Effector CD4-positive, alpha-beta T cell (primary cell): ENCODE measurements around the gene VLDLR.
"Not testable (repeated sequence)": the region's sequence is repeated elsewhere in the genome, so short reads cannot be mapped to it uniquely, and the experiment has no call there.

Experiments used
- DNase-seq: peaks from one replicate; pipeline ENCODE4 v3.0.0-alpha.2; 2020

The VLDLR gene

DNA sequence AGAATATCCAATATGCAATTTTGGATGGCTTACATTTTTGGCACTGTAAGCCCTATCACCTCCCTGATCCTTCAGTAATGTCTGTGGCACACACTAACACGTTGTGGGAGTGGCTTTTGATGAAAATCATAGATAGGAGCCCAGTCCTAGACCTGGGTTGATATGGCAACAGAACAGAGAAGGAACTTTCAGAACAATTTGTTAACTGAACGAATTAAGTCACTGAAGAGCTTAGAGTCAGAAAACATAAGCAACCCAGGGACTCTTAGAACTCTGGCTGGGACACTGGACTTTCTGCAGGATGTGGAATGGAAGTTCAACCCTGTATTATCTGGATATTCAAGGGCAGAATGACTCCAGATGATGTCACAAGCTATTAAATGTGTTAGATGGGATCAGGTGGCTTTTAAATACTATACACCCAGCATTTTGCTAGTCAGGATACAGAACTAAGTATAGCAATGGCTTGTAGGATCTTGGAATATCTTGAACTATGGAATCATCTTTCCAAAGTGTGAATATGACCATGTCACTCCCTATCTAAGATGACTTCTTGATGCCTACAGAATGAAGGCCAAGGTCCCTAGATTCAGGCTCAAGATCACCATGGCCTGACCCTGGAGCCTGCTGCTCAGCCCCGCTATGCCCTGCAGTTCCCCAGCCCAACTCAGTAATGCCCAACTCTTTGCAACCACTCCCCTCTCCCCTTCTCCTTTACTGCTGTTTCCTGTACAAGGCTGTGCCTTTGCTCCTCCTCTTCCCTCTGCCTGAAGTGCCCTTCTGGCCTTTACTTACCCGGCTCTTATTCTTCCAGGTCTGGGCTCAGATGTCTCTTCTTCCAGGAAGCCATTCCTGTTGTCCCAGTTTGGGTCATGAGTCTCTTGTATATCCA is 42.8 kb downstream of the VLDLR start:
- DNase-seq = no peak

DNA sequence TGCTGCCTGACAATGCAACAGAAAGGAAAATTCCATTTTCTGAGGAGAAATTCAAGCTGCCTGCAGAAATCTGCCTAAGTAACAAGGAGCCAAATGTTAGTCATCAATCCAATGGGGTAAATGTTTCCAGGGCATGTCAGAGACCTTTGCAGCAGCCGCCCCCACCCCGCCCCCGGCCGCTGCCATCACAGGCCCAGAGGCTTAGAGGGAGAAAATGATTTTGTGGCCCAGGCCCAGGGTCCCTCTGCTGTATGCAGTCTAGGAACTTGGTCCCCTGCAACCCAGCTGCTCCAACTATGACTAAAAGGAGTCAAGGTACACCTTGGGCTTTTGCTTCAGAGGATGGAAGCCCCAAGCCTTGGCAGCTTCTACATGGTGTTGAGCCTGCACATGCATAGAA is 45.0 kb downstream of the VLDLR start:
- DNase-seq = no peak

DNA sequence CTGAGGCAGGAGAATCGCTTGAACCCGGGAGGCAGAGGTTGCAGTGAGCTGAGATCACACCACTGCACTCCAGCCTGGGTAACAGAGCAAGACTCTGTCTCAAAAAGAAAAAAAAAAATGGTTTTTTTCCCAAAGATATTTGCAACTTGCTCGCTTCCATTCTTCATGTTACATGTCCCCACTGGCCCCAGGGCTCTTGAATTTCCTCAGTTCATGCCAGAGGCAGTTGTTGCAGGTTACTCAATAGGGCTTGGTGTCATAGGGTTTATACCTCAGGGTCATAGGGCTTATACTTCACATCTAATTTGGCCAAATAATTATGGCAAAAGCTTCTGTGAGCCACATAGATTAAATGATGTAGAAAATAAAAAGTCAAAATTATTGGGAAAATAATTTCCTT is 51.6 kb downstream of the VLDLR start:
- no peak for DNase-seq

DNA sequence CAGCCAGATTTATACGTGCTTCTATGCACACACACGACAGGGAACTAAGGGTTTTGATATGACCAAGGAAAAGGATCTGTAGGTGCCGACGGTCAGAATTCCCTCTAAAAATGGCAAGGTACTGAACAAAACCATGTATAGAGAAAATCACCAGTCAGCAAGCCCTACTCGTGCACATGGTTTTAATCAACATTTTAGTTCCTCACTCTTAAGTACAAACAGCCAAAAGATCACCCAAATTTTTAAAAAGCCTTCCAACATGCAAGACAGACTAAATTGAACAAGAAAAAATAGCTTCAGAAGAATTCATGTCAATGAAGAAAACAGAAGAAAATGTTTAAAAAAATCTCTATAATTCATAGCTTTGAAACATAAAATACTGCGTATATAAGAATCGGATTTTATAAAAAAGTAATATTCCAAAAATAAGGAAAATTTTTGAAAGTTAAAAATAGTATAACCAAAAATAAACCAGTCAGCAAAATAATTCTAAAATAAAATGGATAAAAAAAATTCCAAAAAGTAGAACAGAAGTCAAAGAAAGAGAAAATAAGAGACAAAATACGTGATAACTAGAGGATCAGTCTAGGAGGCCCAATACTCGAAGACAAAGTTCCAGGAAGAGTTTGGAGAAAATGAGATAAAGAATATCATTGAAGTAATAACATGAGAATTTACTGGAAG is 52.7 kb downstream of the VLDLR start:
- no peak for DNase-seq

DNA sequence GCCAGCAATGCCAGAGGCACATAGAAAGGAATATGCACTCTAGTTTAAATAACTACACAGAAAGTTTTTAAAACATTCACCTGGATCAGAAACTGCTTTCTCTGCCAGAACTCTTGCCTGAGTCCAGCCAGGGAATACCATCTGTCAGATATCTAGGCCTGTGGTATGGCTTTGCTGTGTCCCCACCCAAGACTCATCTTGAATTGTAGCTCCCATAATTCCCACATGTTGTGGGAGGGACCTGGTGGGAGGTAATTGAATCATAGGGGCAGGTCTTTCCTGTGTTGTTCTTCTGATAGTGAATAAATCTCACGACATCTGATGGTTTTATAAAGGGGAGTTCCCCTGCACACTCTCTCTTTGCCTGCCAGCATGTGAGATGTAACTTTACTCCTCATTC is 54.2 kb downstream of the VLDLR start:
- DNase-seq = no peak

DNA sequence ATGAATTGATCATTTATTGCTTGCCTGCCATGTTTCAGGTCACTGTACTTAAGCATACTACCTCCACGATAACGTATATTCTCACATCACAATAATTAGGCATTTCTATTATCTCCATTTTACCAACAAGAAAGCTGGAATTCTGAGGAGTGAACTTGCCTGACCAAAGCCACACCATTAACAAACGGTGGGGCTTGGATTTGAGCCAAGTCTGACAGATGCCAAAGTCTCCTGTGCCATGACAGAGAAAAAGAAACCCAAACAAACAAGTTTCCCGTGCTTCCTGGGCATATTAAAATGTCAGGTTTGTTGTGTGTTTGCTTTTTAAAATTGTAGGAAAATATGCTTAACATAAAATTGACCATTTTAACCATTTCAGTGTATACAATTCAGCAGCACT is 54.9 kb downstream of the VLDLR start:
- DNase-seq = no peak

DNA sequence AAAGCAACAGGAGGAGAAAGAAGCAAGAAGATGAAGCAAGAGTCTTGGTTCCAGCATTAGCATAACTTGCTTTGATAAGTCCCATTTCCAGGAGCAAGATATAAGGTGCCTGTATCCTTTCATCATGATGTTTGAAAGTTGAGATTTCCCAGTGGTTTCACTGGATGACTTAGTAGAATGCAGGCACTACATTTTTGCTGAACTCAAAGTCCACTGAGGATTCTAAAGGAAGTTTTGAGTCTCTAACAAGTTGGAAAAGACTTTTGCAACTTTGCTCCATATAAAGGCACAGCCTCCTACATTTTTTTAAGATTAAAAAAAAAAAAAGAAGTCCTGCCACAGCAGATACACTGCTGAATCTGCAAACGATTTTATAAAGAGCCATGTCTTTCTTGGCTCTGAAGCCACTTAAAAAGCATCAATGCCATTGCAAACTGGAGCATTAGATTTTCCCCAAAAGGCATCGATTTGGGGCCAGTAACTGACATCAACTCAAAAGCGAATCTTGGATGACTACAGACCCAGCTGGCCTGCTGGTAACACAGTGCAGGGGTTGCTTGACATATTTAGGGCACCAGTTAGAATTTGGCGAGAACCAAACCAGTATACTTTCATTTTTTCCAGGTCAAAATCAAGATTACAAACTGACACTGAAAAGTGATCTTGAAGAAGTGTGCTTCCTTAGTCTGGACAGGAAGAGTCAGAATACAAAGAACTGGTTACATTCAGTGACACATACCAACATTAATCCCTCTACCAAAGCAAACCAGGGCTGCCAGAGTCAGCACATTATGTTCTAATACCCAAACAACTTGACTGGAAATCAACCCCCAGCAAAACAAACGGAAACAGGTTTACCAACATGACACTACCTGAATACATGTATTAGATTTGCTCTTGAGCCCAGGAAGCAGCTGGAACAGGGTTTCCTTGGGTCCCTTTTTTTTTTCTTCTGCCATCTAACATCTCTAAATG is 56.6 kb downstream of the VLDLR start:
- no peak for DNase-seq

DNA sequence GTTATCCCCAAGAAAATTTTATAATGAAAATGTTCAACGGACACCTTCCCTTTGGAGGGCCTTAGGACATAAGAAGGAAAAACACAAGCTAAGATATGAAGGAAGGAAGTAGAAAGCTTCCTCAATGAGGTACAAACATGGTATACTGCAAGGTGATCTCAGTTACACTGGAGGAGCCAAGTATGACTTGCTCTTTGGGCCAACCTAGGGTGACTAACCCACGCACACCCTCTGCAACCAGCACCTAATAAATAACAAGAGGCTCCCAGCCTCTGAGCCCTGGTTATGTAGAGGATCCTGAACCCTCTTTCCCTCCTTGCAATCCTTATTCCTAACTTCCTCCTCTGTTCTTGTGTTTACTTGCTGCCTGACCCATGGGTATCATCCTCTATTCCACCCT is 57.4 kb downstream of the VLDLR start:
- no peak for DNase-seq

DNA sequence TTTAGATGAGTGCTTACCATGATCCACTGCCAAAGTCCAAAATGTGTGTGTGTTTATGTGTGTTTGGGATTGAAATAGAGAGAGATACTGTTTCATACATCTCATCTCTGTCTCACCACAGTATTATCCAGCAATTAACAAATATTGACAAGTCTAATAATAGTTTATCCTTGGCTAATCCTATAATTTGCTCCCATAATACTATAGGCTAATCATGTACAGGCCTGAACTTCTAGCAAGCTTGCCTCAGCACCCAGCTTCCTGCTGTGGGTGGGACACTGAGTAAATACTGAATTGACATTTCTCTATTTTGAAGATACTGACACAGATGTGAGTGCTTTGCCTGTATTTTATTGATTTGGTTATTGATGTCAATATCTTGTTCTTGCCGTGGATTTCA is 60.4 kb downstream of the VLDLR start:
- no peak for DNase-seq

DNA sequence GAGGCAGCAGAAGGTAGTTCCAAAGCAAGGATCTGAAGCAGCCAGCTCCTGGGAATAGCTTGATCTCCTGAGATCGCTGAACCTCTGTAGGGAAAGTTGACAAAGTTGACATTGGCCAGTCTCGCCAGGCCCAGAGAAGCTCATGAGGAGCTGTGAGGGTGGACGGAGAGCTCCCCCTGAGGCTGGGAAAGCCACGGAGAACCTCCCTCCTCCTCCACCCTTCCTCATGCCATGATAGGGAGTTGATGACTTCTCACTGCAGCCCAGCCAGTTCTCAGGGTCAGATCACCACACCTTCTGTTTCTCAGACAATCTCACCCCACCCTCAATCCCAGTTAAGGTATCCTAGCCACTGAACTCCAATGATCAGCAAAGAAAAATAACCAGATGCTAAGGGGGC is 65.3 kb downstream of the VLDLR start:
- no peak for DNase-seq

DNA sequence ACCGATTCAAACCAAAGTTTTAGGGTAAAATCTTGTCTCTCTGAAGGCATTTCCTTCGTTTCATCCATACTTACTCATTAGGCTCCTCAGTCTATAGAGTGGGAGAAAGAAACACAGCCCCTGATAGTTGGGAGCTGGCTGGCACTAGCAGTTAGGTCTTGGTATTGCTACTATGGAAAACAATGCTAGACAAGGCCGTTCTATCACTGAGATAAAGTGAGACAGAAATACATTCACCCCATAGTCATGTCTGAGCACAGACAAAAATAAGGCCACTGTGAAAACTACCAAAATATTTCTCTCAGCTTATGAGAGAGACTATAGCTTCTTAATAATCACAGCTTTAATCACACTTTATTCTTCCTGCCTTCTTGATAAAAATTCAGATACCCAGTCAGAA is 67.0 kb downstream of the VLDLR start:
- no peak for DNase-seq

DNA sequence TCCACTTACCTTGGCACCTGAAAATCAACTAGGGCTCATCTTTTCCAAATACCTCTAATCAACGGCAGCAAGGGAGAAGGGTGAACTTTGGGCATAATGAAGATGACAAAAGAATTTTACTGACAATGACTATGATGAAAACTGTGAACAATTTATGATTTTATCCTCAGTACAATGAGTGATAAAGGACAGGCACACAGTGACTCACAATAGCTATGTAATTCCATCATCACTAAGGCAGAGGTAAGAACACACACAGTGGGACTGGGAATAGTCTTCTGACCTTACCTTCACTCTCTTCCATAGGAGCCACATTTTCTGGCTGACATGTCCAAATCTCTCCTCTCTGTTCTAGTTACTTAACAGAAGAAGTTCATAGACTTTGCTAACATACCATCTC is 69.6 kb downstream of the VLDLR start:
- DNase-seq = no peak

DNA sequence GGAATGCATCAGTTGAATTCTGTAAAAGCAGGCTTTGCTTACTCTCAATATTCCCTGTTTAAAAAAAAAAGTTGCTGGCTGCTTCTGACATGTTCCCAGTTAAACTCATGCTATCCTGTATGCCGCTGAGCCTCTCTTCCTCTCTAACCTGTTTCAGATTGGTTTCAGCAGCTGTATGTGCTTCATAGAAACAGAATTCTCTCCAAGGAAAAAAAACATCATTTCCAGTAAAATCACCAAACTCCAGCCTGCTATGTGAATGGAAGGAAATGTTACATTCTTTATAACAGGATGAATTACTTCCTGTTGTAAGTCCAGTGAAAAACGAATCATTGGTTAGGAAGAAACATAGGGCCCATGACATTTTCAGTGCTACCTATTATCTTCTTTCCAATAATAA is 70.0 kb downstream of the VLDLR start:
- DNase-seq = no peak

DNA sequence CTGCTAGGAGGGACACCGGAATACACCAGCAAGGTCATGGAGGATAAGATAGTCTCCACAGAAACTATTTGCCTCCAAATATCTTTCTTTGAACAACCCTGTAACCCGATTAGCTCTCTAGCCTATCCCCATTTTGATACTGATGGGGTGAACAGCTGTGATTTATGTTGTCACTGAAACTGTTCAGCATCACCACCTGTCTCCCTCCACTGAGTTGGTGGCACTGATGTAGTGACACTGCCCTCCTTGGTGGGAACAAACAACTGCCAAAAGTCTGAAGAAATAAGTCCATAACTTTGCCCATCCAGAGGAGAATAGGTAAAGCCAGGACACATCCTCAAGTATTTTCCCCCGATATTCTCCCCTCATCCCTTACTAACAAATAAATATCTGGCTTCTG is 71.5 kb downstream of the VLDLR start:
- DNase-seq = no peak

DNA sequence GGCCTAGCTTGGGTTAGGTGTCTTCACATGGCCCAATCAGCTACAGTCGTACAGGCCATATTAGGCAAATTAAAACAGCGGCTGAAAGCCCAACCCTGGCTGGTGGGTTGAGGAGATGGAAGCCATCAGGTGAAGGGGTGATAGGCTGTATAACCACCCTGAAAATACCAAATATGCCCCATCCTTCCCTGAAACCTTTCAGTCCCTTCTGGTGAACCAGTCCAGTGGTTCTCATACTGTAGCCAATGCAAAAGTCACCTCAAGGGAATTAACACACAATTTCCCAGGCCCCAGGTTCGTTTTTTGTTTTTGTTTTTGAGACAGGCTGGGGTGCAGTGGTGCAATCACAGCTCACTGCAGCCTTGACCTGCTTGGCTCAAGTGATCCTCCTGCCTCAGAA is 75.9 kb downstream of the VLDLR start:
- DNase-seq = no peak

DNA sequence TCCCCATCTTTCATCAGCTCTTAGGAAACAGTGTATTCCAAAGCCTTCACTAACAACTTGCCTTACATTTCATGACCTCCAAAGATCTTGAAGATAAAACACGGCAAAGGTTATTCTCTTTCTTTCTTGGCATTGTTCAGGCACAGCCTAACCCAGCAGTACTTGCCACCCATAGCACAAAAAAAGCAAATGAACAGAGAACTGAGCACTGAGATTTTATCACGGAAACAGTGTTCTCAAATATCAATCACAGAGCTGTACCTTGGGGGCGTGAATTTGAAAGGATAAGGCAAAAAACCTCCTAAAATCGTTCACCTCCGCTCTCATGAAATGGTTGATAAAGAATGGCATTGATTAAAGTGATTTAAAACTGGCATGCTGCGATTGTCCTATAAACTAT is 78.8 kb downstream of the VLDLR start:
- no peak for DNase-seq

DNA sequence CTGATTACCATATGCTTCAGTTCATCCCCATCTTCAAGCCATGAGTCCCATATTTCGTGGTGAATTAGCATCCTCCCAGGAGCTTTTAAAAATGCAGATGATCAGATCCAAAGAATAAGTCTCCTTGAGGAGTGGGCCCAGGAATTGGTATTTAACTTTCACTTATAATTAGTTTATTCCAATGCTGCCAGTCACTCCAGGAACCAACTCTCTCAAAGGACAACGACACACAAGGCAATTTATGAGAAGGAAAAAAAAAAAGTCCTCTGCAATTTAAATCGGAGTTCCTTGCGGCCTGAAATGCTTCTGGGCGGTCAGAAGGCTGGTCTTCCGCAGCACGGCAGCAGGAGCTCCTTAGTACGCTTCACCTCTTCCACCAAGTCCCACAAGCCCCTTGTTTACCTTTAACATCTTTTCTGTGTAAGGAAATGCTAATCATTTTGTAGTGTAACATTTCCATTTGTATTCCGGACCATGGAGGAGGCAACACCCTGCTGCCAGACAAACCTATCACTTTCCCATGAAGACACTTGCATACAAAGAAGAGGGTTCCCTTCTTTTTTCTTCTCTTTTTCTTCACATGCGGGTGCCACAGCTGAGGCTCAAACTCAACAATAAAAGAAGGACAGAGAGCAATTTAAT is 79.4 kb downstream of the VLDLR start:
- no peak for DNase-seq

DNA sequence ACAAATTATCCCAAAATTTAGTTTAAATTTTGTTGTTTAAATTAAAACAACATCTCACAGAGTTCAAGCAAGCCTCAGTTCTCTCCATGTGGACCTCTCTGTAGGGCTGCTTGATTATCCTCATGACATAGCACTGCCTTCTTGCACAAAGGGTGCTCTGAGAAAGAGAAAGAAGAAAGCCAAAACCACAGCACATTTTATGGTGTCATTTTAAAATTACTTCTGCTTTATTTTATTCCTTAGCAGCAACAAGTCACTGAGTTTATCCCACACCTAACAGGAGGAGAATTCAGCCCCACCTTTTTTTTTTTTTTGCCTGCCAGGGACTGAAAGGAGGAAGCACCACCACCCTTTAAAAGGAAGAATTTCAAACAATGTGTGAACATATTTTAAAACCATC is 82.9 kb downstream of the VLDLR start:
- no peak for DNase-seq

DNA sequence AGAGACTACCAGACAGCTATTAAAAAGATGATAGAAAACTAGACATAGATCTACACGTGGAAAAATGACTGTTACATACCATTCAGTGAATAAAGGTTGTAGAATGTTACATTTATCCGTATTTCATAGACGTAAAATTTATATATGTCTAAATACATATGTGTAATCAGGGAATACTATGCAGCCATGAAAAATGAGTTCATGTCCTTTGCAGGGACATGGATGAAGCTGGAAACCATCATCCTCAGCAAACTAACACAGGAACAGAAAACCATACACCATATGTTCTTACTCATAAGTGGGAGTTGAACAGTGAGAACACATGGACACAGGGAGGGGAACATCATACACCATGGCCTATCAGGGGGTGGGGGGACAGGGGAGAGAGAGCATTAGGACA is 85.7 kb downstream of the VLDLR start:
- DNase-seq = not testable (repeated sequence)
